ENCODE measurements around the gene TNP2.
A peak's percentile ranks its signal among the peaks of the same experiment; 100 is the strongest.
"Not testable (repeated sequence)": the region's sequence is repeated elsewhere in the genome, so short reads cannot be mapped to it uniquely, and the experiment has no call there.

Gene TNP2

DNA sequence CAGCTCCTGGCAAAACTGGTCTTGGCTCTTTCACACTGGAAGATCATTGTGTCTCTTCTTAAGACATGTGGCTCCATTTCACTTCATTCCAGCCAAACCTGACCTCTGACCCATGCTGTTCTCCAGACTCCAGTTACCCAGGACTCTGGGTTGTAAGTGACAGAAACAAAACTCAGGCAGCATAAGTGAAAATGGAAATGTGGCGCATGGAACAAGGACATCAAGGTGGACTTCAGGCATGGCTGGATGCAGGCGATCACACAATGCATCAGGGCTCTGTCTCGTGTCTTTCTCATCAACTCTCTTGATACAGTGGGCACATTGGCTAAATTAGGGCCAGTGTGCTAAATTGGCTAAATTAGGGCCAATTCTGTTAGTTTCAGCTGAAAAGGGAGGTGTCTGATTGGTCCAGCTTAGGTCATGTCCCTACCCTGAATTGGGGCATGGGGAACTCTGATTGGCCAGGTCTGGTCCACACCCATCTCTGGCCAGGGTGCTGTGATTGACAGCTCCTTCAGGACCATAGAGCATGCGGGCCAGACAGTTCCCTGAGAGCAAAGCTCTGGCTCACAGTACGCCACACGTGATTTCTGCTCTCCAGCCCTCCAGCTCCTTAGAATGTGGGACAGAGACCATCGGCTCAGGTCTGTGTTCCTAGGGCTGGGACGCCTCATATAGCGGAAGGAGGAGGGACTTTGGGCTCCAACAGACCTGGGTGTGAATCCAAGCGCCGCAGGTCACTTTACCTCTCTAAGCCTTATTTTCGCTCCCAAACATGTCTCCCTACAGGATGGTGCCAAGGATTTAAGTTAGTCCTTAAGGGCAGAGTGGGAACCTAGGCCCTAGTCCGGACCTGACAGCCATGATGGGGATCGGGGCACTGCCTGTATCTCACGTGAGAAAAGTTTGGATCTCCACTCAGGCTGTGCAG is 30.6 kb downstream of the TNP2 start:
- no peak for DNase-seq

DNA sequence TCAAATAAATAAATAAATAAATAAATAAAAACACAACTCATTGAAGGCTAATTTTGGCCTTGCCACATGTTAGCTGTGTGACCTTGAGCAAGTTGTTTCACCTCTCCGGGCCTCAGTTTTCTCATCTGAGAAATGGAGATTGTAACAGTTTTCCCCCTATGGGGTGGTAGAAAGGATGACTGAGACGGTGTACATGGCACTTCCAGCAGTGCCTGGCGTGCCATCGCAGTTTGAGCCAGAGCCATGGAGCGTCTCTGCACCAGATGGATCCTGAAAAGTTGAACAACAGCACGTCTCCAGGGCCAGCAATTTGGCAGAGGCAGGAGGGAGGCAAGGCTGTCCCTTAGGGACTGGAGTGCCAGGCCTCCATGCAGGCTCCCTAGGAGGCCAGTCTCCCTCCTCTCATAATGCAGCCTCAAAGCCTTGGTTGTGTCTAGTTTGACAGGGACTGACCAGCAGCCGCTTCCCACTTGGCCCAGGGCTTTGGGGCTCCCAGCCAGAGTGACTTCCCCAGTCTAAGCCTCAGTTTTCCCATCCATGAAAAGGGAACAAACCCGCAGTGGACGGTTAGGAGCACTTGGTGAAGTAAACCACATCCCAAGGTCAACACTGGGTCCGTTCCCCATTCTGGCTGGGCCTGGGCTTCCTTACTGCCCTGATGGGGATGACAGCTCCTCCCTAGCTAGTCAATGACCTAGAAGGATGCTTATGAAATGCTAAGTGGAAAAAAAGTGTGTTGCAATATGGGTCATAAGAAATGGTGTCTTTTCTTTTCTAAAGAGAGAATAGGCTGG is 32.5 kb downstream of the TNP2 start:
- no peak for DNase-seq

DNA sequence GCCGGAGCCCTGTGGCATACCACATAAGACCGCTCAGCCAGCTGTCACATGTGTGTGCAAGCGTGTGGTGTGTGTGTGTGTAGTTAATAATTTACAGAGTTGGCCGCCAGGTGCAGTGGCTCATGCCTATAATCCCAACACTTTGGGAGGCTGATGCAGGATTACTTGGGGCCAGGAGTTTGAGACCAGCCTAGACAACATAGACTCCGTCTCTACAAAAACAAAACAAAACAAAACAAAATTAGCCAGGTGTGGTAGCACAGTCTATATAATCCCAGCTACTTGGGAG is 33.5 kb downstream of the TNP2 start:
- no peak for DNase-seq

DNA sequence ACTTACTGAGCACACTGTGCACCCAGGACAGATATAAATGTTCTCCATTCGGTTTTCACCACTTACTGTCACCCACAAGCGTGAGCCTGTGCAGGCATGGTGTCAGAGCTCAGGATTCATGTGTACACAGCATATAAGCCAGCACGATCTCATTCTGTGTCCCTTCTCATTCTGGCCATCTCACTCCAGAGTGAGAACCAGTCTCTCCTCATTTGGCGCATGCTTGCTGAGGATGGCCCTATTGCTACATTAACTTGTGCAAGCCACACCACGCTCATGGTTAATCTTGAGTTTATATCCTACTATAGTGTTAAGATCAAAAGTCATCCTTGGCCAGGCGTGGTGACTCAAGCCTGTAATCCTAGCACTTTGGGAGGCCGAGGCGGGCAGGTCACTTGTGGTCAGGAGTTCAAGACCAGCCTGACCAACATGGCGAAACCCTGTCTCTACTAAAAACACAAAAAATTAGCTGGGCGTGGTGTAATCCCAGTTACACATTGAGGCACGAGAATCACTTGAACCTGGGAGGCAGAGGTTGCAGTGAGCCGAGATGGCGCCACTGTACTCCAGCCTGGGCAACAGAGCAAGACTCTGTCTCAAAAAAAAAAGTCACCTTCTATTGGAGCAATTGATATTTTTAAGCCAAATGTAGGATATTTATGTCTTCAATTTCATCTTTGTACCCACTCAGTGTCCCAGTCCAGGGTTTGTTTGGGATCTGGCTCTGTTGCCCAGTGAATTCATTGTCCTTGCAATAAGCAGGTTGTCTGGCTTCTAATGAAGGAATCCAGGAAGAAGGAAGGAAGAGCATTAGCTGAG is 34.0 kb downstream of the TNP2 start:
- DNase-seq: no peak

DNA sequence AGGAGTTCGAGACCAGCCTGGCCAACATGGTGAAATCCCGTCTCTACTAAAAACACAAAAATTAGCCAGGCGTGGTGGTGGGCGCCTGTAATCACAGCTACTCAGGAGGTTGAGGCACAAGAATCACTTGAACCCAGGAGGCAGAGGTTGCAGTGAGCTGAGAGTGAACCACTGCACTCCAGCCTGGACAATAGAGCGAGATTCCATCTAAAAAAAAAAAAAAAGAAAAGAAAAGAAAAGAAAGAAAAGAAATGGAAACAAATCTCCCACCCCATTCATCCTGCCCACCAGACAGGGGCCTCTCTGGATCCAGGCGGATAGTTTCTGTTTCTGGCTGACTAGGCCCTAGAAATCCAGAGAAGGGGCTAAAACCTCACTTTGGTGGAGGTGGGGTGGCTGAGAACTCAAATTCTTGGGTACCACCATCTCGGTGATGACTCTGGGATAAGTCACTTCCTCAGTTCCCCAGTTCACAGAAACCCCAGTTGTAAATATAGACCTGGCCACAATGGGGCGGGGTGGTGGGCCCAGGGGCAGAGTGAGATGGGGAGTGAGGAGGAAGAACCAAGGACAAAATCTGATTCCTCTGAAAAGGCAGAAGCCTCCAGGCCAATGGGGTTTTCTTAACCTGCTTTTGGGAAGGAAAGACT is 35.3 kb downstream of the TNP2 start:
- no peak for DNase-seq

DNA sequence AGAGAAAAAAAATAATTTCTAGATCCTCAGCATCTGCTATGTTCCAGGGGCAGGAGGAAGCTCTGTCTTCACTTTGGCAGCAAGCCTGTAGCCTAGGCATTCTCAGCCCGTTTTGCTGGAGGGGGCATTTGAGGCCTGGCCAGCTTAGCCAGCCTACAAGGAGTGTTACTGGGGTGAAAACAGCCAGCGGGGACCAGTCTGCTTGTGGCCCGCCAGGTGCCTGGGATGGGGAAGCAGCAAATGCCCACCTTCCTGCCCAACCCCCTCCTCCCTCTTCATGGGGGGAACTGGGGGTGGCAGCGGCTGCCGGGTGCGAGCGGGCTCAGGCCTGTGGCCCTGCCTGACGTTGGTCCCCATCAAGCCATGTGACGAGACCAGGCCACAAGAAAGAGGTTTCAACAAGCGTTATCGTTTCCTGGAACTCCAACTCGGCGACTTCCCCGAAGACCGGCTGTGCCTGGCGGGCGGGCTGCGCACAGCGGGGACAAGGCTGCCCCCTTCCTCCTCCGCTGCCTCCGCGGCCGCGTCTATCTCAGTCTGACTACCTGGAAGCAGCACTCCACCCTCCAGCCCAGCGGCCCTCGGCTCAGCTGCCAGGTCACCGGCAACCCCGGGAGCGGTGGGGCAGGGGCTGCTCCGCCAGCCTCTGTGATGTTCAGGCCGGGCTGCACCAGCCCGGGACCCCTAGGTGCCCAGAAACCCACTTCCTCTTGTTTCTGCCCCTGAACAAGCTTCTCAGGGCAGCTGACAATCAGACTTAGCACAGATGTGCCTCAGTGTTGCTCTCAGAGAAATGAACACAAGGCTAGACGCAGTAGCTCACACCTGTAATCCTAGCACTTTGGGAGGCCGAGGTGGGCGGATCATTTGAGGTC is 36.0 kb downstream of the TNP2 start:
- peak; percentile 41 for DNase-seq

DNA sequence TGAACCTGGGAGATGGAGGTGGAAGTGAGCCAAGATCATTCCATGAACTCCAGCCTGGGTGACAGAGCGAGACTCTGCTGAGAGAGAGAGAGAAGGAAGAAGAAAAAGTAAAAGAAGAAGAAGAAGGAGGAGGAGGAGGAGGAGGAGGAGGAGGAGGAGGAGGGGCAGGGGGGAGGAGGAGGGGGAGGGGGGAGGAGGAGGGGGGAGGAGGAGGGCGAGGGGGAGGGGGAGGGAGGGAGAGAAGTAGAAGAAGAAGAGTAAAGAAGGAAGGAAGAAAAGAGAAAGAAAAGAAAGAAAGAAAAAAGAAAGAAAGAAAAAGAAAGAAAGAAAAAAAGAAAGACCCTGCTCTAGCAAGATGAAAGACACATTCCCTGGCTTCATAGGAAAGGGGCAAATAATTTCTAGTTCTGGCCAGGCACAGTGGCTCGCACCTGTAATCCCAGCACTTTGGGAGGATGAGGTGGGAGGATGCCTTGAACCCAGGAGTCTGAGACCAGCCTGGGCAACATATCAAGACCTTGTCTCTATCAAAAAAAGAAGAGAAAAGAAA is 36.7 kb downstream of the TNP2 start:
- no peak for DNase-seq

DNA sequence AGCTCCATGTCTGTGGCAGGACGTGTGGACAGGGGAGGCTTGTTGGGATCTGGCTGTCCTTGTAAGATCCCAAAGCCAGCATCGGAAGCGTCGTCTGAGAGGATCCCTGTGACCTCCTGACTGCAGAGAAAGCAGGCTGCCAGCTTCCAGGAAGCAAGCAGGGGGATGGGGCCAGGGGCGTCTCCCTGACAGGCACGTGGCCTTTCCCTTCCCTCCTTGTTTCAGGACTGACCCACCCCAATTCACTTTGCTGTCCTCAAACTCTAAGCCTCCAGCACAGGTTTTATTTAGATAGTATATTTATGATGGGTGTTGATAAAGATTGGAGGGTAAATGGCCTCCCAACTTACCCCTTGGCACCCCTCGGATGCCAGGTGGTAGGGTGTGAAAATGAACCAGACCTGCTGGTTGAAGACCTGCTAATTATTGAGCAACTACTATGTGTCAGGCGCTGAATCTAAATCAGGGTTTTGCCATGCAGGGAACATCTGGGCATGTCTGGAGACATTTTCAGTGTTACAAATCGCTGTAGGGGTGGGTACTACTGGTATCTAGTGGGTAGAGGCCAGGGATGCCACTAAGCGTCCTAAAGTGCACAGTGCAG is 37.7 kb downstream of the TNP2 start:
- DNase-seq: no peak

DNA sequence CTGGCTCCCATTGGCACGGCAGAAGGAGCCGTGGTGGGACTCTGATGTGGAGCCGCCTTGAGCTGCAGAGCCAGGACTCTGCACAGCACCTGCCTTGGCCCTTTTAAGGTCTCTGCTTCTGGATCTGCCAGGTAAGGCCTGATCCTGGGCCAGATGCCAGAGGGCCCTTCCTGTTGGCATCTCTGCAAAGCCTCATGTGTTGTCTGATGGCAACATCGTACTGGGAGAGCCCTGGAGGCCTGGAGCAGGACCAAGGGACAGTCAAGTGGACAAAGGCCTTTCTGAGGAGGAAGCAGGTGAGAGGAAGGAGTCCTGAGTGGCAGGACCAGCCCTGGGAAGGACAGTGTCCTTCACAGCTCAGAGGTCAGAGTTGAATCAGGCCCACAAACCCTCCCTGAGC is 39.2 kb downstream of the TNP2 start:
- no peak for DNase-seq

DNA sequence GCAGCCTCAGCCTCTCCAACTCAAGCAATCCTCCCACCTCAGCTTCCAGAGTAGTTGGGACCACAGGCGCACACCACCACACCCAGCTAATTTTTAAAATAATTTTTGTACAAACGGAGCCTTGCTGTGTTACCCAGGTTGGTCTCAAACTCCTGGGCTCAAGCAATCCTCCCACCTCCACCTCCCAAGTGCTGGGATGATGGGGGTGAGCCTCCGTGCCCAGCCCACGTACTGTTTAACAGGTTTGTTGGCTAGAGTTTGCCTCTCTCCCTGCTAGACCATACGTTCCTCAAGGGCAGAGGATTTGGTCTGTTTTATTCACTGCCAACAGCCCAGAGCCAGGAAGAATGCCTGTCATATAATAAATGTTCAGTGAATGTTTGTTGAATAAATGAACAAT is 39.7 kb downstream of the TNP2 start:
- no peak for DNase-seq

DNA sequence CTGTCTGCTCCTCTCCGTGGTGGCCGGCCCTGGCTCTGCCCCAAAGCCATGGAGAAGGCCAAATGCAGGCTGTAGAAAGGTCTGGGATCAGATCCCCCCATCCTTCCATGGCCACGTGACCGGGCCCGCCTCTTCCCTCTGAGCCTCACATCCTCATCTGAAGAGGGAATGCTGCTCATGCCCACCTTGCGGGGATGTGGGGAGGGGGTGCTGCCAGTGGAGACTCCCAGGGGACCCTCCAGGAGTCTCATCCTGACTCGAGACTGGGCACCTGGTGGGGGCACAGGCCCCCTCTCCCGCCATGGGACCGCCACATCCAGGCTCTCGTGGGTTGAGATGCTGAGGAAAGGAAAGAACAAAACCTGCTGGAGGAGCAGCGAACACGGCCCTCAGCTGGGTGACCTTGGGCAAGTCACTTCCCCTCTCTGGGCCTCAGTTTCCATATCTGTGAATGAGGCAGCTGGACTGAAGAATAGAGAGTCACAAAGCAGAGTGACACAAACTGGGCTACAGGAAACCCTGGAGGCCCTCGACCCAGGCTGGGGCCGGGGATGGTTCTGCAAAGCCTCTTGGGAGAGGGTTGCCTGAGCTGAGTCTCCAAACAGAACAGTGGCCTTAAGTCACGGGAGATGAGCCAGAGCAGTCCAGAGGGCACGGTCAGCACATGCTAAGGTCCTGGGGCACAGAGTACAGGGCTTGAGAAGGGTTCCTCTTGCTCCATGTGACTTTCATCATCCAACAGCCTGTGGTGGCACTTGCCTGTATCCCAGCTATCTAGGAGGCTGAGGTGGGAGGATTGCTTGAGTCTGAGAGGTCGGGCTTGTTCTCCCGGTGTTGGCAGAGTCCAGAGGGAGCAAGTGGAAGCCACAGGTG is 43.2 kb downstream of the TNP2 start:
- no peak for DNase-seq

DNA sequence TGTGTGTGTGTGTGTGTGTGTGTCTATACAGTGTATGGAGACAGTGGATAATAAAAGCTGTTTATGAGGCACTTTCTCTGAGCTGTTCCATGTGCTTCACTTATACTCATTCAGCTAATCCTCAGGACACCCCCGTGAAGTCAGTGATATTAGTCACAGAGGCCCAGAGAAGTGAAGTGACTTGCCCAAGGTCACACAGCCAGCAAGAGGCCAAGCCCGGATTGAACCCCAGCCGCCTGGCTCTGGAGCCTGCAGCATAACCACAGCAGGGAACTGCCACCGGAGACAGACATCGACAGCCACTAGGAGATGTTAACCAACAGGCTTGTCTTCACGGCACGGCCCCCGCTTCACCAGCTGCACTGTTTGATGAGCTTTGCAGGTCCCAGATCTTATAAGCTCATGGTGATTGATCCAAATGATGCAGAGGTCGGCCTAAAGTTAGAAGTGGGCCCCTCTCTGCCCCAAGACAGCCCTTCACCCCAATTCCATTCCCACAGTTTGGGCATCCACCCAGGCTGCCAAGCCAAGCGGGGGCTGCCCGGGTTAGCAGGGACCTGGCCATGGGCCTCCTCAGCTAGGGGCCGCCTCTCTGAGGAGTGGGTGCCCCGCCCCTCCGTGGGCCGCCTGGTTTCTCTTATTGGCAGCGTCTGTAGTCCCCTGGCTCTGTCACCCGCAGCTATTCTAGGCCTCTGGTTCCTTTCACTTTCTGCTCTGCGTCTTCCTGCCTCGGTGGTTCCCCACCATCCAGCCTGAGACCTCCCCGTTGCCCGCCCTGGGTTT is 44.0 kb downstream of the TNP2 start:
- no peak for DNase-seq

DNA sequence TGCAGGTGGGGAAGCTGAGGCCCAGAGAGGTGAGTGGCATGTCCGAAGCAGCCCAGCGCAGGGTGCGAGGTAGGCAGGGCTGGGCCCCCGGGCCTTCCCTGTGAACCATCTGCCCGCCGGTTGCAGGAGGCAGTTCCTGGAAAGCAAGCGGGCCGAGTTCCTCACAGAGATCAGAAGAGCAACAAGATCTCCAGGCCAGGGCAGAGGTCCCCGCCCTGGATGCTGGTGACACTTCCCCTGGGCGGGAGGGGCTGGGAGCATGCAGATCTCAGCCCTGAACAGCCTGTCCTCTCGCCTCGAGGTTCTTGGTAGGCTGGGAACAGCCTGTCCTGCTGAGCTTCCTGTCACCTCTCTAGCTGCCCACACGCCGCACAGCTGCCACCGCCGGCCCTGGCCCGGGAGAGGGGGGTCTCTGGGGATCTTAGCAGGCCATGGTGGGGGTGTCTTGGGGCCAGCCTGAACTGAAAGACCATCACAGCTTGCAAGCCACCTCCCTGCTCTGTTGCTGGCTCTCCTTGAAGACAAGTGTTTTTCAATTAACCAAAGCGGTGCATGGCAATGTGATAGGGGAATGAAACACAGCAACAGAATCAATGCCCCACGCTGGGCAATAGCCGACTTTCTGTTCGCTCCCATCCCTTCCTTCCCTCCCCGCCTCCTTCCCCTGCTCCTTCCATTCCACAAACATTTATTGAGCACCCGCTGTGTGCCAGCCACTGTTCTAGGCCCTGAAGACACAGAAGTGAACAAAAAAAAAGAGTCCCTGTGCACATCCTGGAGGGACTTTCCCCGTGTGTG is 44.8 kb downstream of the TNP2 start:
- DNase-seq: no peak

DNA sequence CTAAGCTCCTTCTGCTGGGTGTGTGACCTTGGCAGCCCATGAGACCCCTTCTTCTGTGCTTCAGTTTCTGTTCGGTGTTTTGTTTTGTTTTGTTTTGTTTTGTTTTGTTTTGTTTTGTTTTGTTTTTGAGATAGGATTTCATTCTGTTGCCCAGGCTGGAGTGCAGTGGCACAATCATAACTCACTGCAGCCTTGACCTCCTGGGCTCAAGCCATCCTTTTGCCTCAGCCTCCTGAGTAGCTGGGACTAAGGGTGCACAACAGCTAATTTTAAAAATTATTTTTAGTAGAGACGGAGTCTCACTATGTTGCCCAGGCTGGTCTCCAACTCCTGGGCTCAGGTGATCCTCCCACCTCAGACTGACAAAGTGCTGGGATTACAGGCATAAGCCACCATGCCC is 48.6 kb downstream of the TNP2 start:
- not testable (repeated sequence) for DNase-seq

DNA sequence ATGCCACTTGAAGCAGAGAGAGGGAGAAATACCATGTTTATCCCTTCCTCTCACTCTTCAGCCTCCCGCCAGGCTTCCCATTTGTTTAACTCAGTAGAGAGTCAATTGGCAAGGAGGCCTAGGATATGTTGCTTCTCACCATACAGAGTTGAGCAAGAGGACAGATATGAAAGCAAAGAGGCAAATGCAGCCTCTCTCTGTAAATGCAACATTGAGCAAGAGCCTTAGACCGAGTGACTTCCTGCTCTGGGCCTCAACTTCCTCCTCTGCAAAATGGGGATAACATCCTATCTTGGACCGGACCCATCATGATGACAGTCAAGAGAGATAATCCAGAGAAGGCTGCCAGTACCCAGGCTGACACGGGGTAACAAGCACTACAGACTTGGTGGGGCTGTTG is 49.9 kb downstream of the TNP2 start:
- DNase-seq: no peak

DNA sequence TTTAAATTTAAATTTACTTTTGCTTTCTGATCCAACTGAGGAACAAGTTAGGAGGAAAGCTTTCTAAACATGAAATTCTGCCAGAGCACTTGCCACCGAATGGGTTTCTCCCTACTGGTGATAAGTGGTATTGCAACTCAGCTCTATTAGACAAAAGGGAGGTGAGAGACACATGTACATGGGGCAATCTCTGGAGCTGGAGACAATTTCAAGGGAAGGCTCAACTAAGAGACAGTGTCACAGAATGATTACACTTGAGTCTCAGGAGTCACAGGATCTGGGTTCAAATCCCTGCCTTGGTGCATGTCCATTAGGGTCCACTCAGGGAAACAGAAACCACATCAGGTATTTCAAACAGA is 50.5 kb downstream of the TNP2 start:
- no peak for DNase-seq

Measured in left hindlimb (tissue), 1 donor.